HCT116 (cell line): ENCODE data around the gene TRPM3. TPM values are rescaled to one million over a fixed set of nuclear protein-coding genes. Genes with fewer than 3 reads are reported as not detected.

Source experiments
- ATAC-seq: fragments of 200-7000 bp; cut with Tn5 transposase; 2 replicates; pipeline ENCODE4 v1.9.1; 2020; ENCODE audit warnings: mild to moderate bottlenecking, moderate library complexity
- BruUV-seq: library from RNA; stranded (reverse); fragments of 400-500 nt; replicated peaks from 2 replicates; lab custom pipeline; 2021; lab: Mats Ljungman, UMichigan
- CTCF ChIA-PET: fragments of 300-600 bp; sonication (Branson Sonifier 250); formaldehyde crosslinking; loops from one replicate; lab custom pipeline; 2021; ENCODE audit warnings: antibody characterized with exemption; lab: Charles Lee
- POLR2A ChIA-PET: fragments of 300-600, 350-600 bp; sonication (Branson Sonifier 250); formaldehyde crosslinking; loops from one replicate; lab custom pipeline; 2021; ENCODE audit warnings: antibody characterized with exemption; lab: Charles Lee
- RAD21 ChIA-PET, 2 experiments: fragments of 300-600 bp; sonication (Branson Sonifier 250); formaldehyde crosslinking; loops; one replicate each; lab custom pipeline; 2023; ENCODE audit warnings: low total read pairs in 2 of 2; ENCODE audit not compliant: uncharacterized antibody in 2 of 2, unreplicated experiment in 2 of 2, low non-redundant PET in 1 of 2; lab: Charles Lee
- DNase-seq: peaks from one replicate; pipeline ENCODE4 v3.0.0-alpha.2; 2010; ENCODE audit warnings: low read depth, low spot score
- H2AFZ ChIP-seq: fragments of 200-600 bp; shearing (Covaris generic), sonication (generic); 2 replicates; pipeline ENCODE4 v1.6.1; 2017; ENCODE audit warnings: low read depth, mixed run types, mixed read lengths, antibody characterized with exemption, low read length; ENCODE audit not compliant: poor library complexity, severe bottlenecking
- H3K27ac ChIP-seq: 2 replicates; pipeline ENCODE4 v1.5.1; 2012; ENCODE audit warnings: low read depth, low read length
- H3K27me3 ChIP-seq: fragments of 200-600 bp; sonication (generic); 2 replicates; pipeline ENCODE4 v1.6.1; 2016; ENCODE audit warnings: mixed run types, low read length, mixed read lengths; ENCODE audit not compliant: insufficient read depth
- H3K36me3 ChIP-seq, 2 experiments: fragments of 200-500 bp in 1 of 2; fragments of 200-600 bp in 1 of 2; sonication (Bioruptor generic) in 1 of 2; sonication (generic) in 1 of 2; 2 replicates each; pipeline versions ENCODE4 v1.5.1 to v1.6.1; 2014 to 2016; ENCODE audit warnings: low read length in 2 of 2, inconsistent platforms in 1 of 2, mixed read lengths in 1 of 2, mixed run types in 1 of 2; ENCODE audit not compliant: insufficient read depth in 2 of 2, control insufficient read depth in 1 of 2
- H3K4me1 ChIP-seq, 2 experiments: fragments of 200-600 bp in 1 of 2; sonication (generic) in 1 of 2; 2 replicates each; pipeline versions ENCODE4 v1.5.1 to v1.6.1; 2012 to 2017; ENCODE audit warnings: low read length in 2 of 2, inconsistent platforms in 1 of 2, mild to moderate bottlenecking in 1 of 2, mixed read lengths in 1 of 2, mixed run types in 1 of 2, moderate library complexity in 1 of 2; ENCODE audit not compliant: insufficient read depth in 2 of 2, control insufficient read depth in 1 of 2
- H3K4me2 ChIP-seq: fragments of 200-600 bp; sonication (generic); 2 replicates; pipeline ENCODE4 v1.6.1; 2017; ENCODE audit warnings: mixed run types, low read length, mixed read lengths
- H3K4me3 ChIP-seq, 2 experiments: fragments of 200-600 bp in 1 of 2; sonication (generic) in 1 of 2; replicated peaks in 1 of 2; 2 replicates each; pipeline ENCODE4 v1.5.1; 2011 to 2016; ENCODE audit warnings: low read length in 2 of 2, control low read depth in 1 of 2, low read depth in 1 of 2, mild to moderate bottlenecking in 1 of 2, mixed read lengths in 1 of 2, mixed run types in 1 of 2
- H3K79me2 ChIP-seq: fragments of 200-600 bp; sonication (generic); 2 replicates; pipeline ENCODE4 v1.6.1; 2017; ENCODE audit warnings: mild to moderate bottlenecking, mixed run types, low read length, moderate library complexity, mixed read lengths; ENCODE audit not compliant: insufficient read depth
- H3K9ac ChIP-seq: fragments of 200-600 bp; sonication (generic); 2 replicates; pipeline ENCODE4 v1.6.1; 2016; ENCODE audit warnings: low read length, mixed read lengths
- H3K9me2 ChIP-seq: fragments of 200-600 bp; sonication (generic), shearing (Covaris generic); 2 replicates; pipeline ENCODE4 v1.6.1; 2017; ENCODE audit warnings: mixed run types, mild to moderate bottlenecking, moderate library complexity; ENCODE audit not compliant: insufficient read depth
- H3K9me3 ChIP-seq, 2 experiments: fragments of 200-500 bp in 1 of 2; fragments of 200-600 bp in 1 of 2; sonication (Bioruptor generic) in 1 of 2; sonication (generic) in 1 of 2; 2 replicates each; pipeline ENCODE4 v1.6.1; 2014 to 2017; ENCODE audit warnings: low read length in 2 of 2, mixed read lengths in 2 of 2, inconsistent platforms in 1 of 2, low read depth in 1 of 2, mild to moderate bottlenecking in 1 of 2, mixed run types in 1 of 2, moderate library complexity in 1 of 2; ENCODE audit not compliant: control insufficient read depth in 1 of 2, insufficient read depth in 1 of 2
- H4K20me1 ChIP-seq: fragments of 200-600 bp; sonication (generic), shearing (Covaris generic); 2 replicates; pipeline ENCODE4 v1.6.1; 2017; ENCODE audit warnings: mixed run types, mild to moderate bottlenecking, moderate library complexity; ENCODE audit not compliant: insufficient read depth
- CEBPB ChIP-seq: IDR thresholded peaks from 2 replicates; pipeline ENCODE4 v1.6.1; 2012; ENCODE audit warnings: low read depth
- EGR1 ChIP-seq: IDR thresholded peaks from 2 replicates; pipeline ENCODE4 v1.6.1; 2012; ENCODE audit warnings: low read depth
- ELF1 ChIP-seq: IDR thresholded peaks from 2 replicates; pipeline ENCODE4 v1.6.1; 2012; ENCODE audit warnings: low read depth, borderline replicate concordance
- EZH2 ChIP-seq: fragments of 200-600 bp; sonication (generic); IDR thresholded peaks from 2 replicates; pipeline ENCODE4 v1.6.1; 2017; ENCODE audit warnings: antibody characterized with exemption, mixed run types
- EZH2phosphoT487 ChIP-seq: fragments of 200-600 bp; IDR thresholded peaks from 2 replicates; pipeline ENCODE4 v1.6.1; 2018; ENCODE audit warnings: antibody characterized with exemption, borderline replicate concordance
- FOSL1 ChIP-seq: IDR thresholded peaks from 2 replicates; pipeline ENCODE4 v1.6.1; 2012; ENCODE audit warnings: low read depth
- JUND ChIP-seq: IDR thresholded peaks from 2 replicates; pipeline ENCODE4 v1.6.1; 2012
- POLR2AphosphoS5 ChIP-seq: IDR thresholded peaks from 2 replicates; pipeline ENCODE4 v1.6.1; 2011; ENCODE audit warnings: mild to moderate bottlenecking, low read depth, low read length, moderate library complexity
- SIN3A ChIP-seq: IDR thresholded peaks from 2 replicates; pipeline ENCODE4 v1.6.1; 2012; ENCODE audit warnings: low read depth
- SP1 ChIP-seq: IDR thresholded peaks from 2 replicates; pipeline ENCODE4 v1.6.1; 2012; ENCODE audit warnings: low read depth
- YY1 ChIP-seq: IDR thresholded peaks from 2 replicates; pipeline ENCODE4 v1.6.1; 2011; ENCODE audit warnings: low read length, low read depth, moderate library complexity, mild to moderate bottlenecking; ENCODE audit not compliant: insufficient replicate concordance; ENCODE audit errors: extremely low read depth
- ZNF274 ChIP-seq: fragments of 200-500 bp; sonication (Bioruptor generic); IDR thresholded peaks from 2 replicates; pipeline ENCODE4 v1.6.1; 2014; ENCODE audit warnings: mild to moderate bottlenecking, low read depth, low read length, inconsistent platforms
- intact Hi-C: fragments of 100-400 bp; cut with micrococcal nuclease; formaldehyde crosslinking; loops from 2 replicates; pipeline ENCODE4 v1.10.0; 2022
- total RNA-seq: library from RNA; stranded (reverse); gene quantifications from one replicate; pipeline ENCODE4 v1.2.1, GENCODE V29; 2021; ENCODE audit not compliant: unreplicated experiment
- TF ChIP-seq, protein P1 (sequence below): IDR thresholded peaks from 2 replicates; pipeline ENCODE4 v1.6.1; 2012
- TF ChIP-seq, protein P2 (sequence below), 3 experiments: fragments of 200-600 bp in 1 of 3; sonication (generic) in 1 of 3; IDR thresholded peaks in 2 of 3; conservative IDR thresholded peaks in 1 of 3; 2 replicates each; pipeline ENCODE4 v1.5.1; 2012 to 2017; ENCODE audit warnings: low read depth in 2 of 3, low read length in 2 of 3, antibody characterized with exemption in 1 of 3, borderline replicate concordance in 1 of 3, control low read depth in 1 of 3, mild to moderate bottlenecking in 1 of 3, mixed read lengths in 1 of 3, mixed run types in 1 of 3, moderate library complexity in 1 of 3; ENCODE audit not compliant: insufficient read depth in 1 of 3
- TF ChIP-seq, protein P3 (sequence below): IDR thresholded peaks from 2 replicates; pipeline ENCODE4 v1.6.1; 2012
- TF ChIP-seq, protein P4 (sequence below): IDR thresholded peaks from 2 replicates; pipeline ENCODE4 v1.6.1; 2011; ENCODE audit warnings: mild to moderate bottlenecking, low read length, moderate library complexity; ENCODE audit not compliant: insufficient replicate concordance; ENCODE audit errors: extremely low read depth

The TRPM3 gene
- total RNA-seq, 1 experiment from 2014 or later: not detected

DNA sequence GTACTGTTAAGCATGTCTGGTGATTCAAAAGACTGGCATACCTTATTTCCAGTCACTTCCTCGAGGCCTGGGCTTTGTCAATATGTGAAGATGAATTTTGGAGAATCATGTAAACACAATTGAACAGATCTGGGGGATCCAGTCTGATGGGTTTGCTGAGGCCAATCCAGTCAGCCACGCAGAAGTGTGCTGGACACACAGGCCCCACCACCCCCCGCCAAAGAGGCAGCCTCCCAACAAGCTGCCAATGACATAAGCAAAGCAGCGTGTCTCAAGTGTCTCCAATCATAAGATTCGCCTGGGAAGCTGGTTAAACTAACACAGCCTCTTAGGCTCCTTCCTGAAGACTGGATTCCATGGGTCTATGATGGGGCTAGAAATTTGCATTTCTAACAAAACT lies 514.1 kb downstream of the TRPM3 start:
- Histone ChIP-seq H3K4me1 (no peaks in the 10 kb centered on the region), H3K4me3 (no peak overlapping the region), H3K4me2 (no peak overlapping the region), H4K20me1 (no peaks in the 10 kb centered on the region), H3K27me3 (no peaks in the 10 kb centered on the region), H3K9me3 (no peaks in the 10 kb centered on the region), H3K9me2 (no peaks in the 10 kb centered on the region), H3K9ac (no peak overlapping the region), H2AFZ (no peak overlapping the region), H3K27ac (no peak overlapping the region), H3K36me3 (no peaks in the 10 kb centered on the region), H3K79me2 (no peaks in the 10 kb centered on the region)
- DNase-seq (no peak), ATAC-seq (no peak)
- ChIA-PET POLR2A (no interaction called here), CTCF (no interaction called here), RAD21 (no interaction called here)
- intact Hi-C loops: loop anchor here (10.0 kb wide), 1 partner anchor 123 kb away; no protein-coding TSS in a partner anchor
- TF ChIP-seq ELF1 (no peak), CEBPB (no peak), JUND (no peak), POLR2AphosphoS5 (no peak), YY1 (no peak), EZH2 (no peak), SIN3A (no peak), ZNF274 (no peak), FOSL1 (no peak), EGR1 (no peak), SP1 (no peak), EZH2phosphoT487 (no peak)
- TF ChIP-seq, protein P1, sequence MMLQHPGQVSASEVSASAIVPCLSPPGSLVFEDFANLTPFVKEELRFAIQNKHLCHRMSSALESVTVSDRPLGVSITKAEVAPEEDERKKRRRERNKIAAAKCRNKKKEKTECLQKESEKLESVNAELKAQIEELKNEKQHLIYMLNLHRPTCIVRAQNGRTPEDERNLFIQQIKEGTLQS: no peak
- TF ChIP-seq, protein P2, sequence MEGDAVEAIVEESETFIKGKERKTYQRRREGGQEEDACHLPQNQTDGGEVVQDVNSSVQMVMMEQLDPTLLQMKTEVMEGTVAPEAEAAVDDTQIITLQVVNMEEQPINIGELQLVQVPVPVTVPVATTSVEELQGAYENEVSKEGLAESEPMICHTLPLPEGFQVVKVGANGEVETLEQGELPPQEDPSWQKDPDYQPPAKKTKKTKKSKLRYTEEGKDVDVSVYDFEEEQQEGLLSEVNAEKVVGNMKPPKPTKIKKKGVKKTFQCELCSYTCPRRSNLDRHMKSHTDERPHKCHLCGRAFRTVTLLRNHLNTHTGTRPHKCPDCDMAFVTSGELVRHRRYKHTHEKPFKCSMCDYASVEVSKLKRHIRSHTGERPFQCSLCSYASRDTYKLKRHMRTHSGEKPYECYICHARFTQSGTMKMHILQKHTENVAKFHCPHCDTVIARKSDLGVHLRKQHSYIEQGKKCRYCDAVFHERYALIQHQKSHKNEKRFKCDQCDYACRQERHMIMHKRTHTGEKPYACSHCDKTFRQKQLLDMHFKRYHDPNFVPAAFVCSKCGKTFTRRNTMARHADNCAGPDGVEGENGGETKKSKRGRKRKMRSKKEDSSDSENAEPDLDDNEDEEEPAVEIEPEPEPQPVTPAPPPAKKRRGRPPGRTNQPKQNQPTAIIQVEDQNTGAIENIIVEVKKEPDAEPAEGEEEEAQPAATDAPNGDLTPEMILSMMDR (IDR thresholded peaks at IDR 0.05 in 2 of 3, conservative IDR thresholded peaks at IDR 0.05 in 1 of 3; ENCODE audit: borderline replicate concordance in 1 of 3, insufficient read depth in 1 of 3, low read depth in 2 of 3, low read length in 2 of 3): no peak
- TF ChIP-seq, protein P3, sequence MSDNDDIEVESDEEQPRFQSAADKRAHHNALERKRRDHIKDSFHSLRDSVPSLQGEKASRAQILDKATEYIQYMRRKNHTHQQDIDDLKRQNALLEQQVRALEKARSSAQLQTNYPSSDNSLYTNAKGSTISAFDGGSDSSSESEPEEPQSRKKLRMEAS: no peak
- TF ChIP-seq, protein P4, sequence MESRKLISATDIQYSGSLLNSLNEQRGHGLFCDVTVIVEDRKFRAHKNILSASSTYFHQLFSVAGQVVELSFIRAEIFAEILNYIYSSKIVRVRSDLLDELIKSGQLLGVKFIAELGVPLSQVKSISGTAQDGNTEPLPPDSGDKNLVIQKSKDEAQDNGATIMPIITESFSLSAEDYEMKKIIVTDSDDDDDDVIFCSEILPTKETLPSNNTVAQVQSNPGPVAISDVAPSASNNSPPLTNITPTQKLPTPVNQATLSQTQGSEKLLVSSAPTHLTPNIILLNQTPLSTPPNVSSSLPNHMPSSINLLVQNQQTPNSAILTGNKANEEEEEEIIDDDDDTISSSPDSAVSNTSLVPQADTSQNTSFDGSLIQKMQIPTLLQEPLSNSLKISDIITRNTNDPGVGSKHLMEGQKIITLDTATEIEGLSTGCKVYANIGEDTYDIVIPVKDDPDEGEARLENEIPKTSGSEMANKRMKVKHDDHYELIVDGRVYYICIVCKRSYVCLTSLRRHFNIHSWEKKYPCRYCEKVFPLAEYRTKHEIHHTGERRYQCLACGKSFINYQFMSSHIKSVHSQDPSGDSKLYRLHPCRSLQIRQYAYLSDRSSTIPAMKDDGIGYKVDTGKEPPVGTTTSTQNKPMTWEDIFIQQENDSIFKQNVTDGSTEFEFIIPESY: no peak
- no TSS peak for BruUV-seq
